Right ventricle myocardium inferior (tissue), 1 donor: ENCODE measurements around the gene PRR22. TPM values are rescaled to one million over a fixed set of nuclear protein-coding genes. Genes with fewer than 3 reads are reported as not detected.

Experiments
- ATAC-seq: fragments of 200-7000 bp; cut with Tn5 transposase; one replicate; pipeline ENCODE4 v1.9.1; 2020; ENCODE audit warnings: mild to moderate bottlenecking, moderate library complexity
- DNase-seq: peaks from one replicate; pipeline ENCODE4 v3.0.0; 2021; ENCODE audit errors: missing footprints
- intact Hi-C: fragments of 100-400 bp; cut with DNase I; formaldehyde crosslinking; loops from one replicate; pipeline ENCODE4 v1.11.0; 2022
- long read RNA-seq: library from polyadenylated mRNA; unstranded; transcript quantifications from one replicate; pipeline ENCODE4 v2.0.0, GENCODE V29; 2021
- total RNA-seq: library from RNA; stranded (reverse); fragmentation: NEBNext Ultra II Directional; extraction: Animal tissue kit (Norgen Biotek cat#: 25700); gene quantifications from one replicate; pipeline ENCODE4 v1.2.1, GENCODE V29; 2021
- donor health status: DM: no; HTN: yes; CAD: no; lungs with severe emphysema.

Gene PRR22
- 1.3 TPM for total RNA-seq
- long read RNA-seq = 0 reads

DNA sequence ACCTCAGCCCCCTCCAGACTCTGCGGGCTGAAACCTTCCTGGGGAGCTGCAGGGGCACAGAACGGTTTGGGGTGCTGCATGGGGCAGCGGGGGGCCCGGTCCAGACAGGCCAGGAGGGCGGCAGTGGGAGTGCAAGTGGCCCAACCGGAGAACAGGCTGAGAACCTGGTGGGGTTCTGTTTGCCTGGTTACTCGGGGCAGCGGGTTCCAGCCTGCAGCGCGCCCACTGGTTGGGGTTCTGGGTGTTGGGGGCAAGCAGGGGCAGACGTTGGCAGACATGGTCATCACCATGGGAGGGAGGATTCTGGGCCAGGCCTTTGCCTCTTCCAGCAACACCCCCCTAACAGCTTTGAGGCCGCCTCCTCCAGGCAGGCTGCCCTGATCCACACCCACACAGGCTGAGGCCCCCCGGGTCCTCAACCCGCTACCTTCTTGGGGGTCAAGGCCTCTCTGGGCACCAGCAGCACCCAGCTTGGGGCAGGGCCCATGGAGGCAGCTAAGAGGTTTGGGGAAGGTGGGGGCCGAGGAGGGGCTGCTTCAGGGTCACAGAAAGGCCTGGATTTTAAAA lies at the start of gene PRR22:
TSS of gene PRR22 (minus strand) at position 166 of the 567 bp plus-strand sequence. CDS start at position 80, 86 bp downstream.
- intact Hi-C loops = no loop called here
- ATAC-seq = no peak
- DNase-seq = no peak

DNA sequence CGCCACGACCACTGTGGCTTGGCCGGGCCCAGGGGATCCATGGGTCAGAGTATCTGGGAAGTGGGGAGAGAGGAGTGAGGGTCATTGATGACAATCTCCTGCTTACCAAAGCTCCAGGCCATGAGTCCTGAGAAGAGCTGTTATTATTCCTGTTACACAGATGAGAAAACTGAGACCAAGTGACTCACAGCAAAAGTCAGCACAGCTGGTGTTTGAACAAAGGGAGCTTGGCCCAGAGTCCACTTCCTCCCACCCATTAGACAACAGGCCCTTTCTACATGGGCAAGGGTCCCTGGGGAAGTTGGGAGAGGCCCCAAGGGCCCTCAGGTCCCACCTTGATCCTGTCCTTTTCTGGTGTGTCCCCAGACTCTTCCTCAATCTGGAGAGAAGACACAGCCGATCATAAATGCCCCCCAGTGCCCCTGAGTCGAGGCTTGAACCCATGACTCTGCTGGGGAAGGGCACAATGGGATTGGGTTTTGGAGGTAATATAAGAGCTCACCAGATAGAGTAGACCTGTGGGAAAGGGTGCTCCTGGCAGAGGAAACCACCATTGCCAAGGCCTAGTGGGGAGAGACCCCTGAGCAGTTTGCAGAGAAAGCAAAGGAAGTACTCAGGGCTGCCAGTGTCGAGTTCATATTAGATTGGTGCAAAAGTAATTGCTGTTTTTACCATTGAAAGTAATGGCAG lies 48.1 kb upstream of the PRR22 start:
- DNase-seq (no peak), ATAC-seq (no peak)
- intact Hi-C loops = no loop called here

DNA sequence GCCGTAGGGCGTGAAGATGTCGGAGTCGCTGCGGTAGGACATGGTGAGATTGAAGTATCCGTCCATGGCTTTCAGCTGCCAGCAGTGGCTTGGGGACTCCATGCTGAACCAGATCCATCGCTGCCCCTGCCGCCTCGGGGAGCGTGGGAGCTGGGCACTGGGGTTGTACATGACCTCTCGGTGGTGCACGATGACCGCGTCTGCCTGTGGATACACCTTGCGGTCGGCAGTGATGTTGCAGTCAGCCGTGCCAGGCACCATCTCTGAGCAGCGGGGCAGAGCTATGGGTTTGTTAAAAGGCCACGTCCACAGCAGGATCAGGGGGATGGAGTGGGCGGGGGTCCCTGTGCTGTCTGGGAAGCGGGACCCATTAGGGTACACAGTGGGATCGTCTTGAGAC lies 47.5 kb upstream of the PRR22 start:
- ATAC-seq (no peak), DNase-seq (peak; percentile 76)
- intact Hi-C loops = no loop called here

DNA sequence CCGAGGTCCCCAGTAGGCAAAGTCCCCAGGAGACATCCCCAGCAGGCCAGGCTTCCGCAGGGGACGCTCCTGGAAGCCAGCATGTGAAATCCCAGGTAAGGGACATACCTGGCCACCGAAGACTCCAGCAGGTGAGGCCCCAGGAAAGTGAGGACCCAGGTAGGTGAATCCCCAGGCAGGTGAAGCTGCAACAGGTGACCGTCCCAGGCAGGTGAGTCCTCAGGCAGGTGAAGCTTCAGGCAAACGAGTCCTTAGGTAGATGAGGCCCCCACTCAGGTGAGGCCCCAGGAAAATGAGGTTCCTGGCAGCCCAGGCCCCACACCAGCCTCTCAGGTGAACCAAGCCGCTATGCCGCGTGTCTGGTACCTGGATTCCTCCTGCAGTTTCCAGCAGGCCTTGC lies 46.6 kb upstream of the PRR22 start:
- intact Hi-C loops = no loop called here
- DNase-seq (no peak), ATAC-seq (no peak)

DNA sequence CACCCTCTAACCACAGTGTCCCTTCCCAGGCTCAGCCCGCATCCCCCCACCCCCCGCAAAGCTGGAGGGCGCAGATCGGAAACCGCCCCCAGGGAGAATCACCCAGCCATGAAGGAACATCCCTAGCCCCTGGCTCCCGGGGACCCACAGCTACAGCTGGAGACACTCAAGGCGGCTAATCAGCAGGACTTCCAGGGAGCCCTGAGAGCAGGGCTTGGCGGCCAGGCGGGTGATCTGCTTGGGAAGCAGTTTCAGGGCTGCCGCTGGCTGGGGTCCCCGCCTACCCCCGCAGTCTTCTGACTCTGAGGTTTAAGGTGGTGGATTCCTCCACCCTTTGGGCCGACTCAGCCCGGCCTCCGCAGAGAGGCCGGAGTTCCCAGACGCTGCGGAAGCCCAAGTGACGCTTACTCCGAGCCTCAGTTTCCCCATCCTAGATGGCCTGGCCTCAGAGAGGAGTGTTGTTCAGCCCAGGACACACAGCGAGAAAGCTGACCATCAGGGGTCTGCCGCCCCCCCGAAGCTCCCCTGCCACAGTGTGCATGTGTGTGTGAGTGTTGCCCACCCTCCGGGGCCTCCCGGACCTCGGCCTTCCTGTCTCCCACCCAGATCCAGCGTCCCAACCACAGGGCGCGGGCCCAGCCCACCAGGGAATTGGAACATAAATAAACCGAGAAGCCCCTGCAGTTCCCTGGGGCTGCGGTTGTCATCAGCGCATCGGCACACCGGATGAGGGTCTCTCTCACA lies 45.2 kb upstream of the PRR22 start:
- no peak for DNase-seq
- intact Hi-C loops = loop anchor here (2.0 to 10.0 kb wide), 2 partner anchors 65 to 125 kb away; no protein-coding TSS in a partner anchor

DNA sequence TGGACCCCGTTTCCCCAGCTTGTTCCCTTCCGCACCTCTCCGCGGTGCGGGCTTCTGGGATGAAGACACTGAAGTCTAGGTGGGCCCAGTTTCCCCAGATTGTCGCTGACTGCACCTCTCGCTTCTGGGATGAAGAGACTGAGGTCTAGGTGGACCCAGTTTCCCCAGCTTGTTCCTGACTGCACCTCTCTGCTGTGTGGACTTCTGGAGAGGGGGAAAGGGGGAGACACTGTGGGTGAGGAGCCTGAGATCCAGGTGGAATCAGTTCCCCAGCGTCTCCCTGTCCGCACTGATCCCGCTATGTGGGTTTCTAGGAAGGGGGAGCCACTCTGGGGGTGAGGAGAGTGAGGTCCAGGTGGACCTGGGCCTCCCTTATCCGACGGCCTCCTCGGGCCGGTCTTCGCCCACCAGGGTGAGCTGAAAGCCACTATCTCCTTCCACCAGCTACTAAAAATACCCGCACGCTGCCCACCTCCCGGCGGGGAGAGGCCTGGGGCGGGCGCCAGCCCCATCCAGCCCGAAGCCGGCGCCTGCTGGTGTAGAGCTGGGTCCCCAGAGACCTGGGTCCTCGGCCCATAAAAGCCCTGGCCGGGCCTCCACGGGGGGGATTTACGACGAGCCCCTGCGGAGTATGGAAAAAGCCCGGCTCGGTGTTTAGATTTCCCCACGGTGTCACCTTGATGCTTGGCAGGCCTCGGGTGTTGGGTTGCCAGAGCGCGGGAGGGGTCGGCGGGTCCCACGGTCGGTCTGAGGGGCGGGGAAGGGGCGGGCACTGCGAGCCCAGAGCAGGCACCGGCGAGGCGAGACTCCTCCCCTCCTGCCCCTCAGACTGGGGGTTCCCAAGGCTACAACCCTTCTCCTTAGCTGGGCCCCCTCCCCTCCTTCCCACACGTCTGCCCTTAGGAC lies 44.4 kb upstream of the PRR22 start:
- ATAC-seq = peak; percentile 45
- intact Hi-C loops = loop anchor here (2.0 to 10.0 kb wide), 2 partner anchors 66 to 126 kb away; no protein-coding TSS in a partner anchor
- no peak for DNase-seq

More for the DNA sequence above, 45.2 kb upstream of the PRR22 start:
- no peak for ATAC-seq

DNA sequence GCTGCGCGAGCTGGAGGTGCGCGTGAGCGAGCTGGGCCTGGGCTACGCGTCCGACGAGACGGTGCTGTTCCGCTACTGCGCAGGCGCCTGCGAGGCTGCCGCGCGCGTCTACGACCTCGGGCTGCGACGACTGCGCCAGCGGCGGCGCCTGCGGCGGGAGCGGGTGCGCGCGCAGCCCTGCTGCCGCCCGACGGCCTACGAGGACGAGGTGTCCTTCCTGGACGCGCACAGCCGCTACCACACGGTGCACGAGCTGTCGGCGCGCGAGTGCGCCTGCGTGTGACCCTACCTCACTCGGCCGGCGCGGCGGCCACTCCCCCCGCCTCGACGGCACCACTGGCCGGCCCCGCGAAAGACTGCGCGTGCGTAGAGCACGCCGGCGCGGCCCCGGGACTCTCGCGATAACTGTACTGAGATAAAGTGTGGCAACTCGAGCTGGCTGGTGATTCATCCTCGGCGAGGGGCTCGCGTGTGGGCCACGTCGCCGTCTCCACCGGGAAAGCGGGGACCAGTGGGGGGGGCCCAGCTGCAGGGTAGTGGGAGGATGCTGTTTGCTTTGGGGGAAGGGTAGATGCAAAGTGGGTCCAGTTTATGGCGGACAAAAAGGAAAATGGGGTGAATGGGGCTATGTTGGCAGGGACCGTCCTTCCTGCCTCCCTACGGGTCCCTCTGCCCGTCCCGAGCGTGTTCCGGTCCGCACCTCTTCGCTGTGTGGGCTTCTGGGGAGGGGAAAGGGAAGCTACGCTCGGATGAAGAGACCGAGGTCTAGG lies 43.5 kb upstream of the PRR22 start:
- intact Hi-C loops = loop anchor here (2.0 to 10.0 kb wide), 3 partner anchors 23 to 127 kb away; partner anchors contain the start of gene NRTN
- ATAC-seq (peak; percentile 78), DNase-seq (peak; percentile 95)

DNA sequence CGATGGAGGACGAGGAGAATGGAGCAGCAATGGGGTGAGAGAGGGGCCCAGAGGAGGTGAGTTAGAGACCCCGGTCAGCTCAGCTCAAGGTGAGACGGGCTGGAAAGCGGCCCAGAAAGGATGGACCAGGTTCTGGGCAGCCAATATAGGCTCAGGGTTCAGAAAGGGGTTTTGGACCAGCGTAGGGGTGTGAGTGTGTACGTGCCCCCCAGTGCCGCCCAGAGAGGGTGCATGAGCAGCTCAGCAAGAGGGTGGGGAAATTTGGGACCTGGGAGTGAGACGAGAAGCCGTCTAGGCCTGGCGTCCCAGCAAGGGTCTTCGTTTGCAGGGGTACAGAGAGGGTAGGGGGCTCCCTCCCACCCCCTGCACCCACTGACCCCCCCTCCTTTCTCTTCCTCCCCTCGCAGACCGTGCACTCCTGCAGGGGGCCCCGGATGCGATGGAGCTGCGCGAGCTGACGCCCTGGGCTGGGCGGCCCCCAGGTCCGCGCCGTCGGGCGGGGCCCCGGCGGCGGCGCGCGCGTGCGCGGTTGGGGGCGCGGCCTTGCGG lies 42.9 kb upstream of the PRR22 start:
- intact Hi-C loops = loop anchor here (2.0 to 10.0 kb wide), 2 partner anchors 23 to 127 kb away; partner anchors contain the start of gene NRTN

DNA sequence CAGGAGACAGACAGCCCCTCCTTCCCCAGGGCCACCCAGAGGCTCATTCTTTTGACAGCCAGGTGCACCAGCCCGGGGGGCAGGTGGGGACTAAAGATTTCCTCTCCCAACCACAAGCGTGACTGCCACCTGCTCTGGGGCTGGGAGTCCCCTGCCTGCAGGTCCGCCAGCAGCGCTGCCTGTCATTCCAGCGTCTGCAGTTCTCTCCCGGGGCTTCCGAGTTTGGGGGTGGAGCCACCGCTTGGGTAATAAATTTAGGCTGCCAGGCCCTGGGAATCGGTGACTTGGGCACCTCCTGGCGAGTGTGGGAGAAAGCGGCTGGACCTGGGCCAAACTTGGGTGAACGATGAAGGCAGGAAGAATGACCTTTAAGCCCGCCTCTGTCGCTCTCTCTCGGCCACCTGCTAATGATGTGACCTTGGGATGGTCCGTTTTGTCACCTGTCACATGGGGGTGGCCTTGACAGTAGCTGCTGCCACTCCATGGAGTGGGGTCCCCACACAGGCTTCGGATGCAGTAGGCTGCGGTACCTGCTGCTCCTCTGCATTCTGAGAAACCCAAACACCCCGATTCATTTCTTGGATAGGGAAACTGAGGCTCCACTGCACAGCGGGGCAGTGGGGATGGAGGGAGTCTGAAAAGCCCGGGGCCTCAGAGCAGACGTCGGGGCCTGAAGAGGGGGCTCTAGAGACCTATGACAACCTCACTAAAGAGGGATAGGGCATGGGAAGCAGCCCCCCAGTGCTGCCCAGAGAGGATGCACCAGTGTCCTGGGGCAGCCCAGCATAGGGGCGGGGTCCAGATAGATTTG lies 42.2 kb upstream of the PRR22 start:
- intact Hi-C loops = loop anchor here (2.0 to 10.0 kb wide), 2 partner anchors 22 to 128 kb away; partner anchors contain the start of gene NRTN
- ATAC-seq = peak; percentile 18
- DNase-seq = peak; percentile 74

More for the DNA sequence above, 42.9 kb upstream of the PRR22 start:
- DNase-seq (no peak), ATAC-seq (no peak)

DNA sequence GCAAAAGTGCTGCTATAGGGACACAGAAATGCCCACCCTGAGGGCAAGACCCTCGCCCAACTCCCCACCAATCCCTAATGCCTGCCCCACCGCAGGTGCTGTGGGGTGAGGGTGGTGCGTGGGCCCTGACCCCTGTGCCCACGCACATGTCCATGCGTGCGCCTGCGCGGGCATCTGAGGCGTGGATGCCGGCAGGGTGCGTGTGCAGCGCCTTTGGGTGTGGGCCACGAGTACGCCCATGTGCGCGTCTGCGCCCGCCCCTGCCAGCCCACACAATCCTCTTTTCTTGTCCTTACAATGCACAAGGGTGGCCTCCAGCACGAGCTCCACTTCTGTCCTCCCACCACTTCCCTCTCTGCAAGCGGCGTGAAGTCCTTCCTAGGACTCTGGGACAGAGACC lies 40.6 kb upstream of the PRR22 start:
- ATAC-seq (no peak), DNase-seq (no peak)
- intact Hi-C loops = loop anchor here (10.0 kb wide), 1 partner anchor 130 kb away; no protein-coding TSS in a partner anchor

DNA sequence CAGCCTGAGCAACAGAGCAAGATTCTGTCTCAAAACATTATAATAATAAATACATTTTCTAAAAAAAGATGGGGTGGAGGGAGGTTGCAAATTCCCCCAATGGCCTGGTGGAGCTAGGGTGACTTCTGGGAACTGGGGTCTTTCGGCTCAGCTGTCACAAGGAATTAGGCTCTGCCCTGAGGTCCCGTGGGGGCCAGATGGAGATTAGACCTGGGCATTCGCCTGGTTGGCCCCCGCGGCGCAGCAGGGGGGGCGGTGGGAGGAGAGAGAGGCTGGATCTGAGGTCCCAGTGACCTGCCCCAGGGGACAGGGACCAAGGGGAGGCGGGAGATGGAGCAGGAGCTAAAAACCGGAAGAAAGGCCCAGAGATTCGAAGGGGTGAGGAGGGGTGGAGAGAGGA lies 40.2 kb upstream of the PRR22 start:
- intact Hi-C loops = loop anchor here (10.0 kb wide), 1 partner anchor 130 kb away; no protein-coding TSS in a partner anchor
- no peak for ATAC-seq
- no peak for DNase-seq

DNA sequence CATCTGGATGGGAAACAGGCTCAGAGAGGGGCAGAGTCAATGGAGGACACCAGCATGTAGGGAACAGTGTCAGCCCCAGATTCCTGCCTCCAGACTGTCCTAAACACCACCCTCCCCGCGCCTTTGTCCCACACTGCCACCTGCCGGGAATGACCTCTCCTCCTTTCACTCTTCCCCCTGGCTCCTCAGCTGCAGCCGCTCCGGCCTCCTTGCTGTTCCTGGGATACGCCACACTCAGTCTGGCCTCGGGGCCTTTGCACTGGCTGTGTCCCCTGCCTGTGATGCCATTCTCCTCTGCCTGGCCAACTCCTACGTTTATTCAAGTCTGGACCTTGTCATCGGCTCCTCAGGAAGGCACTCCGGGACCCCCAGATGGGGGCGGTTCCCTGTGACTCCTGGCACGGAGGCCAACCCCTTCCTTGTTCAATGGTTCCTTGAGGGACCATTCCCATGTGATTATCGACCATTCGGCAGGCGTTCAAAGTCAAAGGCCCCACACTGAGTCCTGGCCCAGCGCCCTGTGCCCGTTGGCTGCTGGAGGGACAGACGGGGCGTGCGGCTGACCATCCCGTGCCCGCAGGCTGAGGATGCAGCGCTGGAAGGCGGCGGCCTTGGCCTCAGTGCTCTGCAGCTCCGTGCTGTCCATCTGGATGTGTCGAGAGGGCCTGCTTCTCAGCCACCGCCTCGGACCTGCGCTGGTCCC lies 39.2 kb upstream of the PRR22 start:
- DNase-seq = no peak
- intact Hi-C loops = loop anchor here (10.0 kb wide), 1 partner anchor 131 kb away; no protein-coding TSS in a partner anchor
- ATAC-seq = no peak

DNA sequence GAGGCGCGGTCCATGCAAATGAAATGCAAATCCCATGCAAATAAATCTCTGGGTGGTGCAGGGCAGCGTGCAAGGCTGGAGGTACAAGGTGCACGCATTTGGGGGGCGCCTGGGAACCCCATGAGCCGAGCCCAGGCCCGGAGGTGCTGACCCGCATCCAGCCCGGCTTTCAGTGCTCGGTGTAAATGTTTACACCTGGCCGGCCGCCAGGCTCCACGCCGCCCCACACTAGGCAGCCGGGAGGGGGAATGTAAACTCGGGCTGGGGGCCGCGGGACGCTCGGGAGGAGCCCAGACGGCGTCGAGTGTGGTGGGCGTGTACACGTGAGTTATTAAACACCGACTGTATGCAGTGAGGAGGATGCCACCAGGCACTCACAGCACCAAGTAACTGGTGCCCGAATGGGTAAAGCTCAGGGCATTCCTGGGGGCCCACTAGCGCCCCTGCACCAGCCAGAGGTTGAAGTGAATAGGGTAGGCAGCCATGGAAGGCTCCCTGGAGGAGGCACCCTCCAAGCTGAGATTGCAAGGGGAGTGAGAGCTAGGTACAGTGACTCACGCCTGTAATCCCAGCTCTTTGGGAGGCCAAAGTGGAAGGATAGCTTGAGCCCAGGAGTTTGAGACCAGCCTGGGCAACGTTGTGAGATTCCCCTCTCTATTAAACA lies 37.8 kb upstream of the PRR22 start:
- intact Hi-C loops = loop anchor here (10.0 kb wide), 1 partner anchor 132 kb away; no protein-coding TSS in a partner anchor
- ATAC-seq = no peak
- no peak for DNase-seq

DNA sequence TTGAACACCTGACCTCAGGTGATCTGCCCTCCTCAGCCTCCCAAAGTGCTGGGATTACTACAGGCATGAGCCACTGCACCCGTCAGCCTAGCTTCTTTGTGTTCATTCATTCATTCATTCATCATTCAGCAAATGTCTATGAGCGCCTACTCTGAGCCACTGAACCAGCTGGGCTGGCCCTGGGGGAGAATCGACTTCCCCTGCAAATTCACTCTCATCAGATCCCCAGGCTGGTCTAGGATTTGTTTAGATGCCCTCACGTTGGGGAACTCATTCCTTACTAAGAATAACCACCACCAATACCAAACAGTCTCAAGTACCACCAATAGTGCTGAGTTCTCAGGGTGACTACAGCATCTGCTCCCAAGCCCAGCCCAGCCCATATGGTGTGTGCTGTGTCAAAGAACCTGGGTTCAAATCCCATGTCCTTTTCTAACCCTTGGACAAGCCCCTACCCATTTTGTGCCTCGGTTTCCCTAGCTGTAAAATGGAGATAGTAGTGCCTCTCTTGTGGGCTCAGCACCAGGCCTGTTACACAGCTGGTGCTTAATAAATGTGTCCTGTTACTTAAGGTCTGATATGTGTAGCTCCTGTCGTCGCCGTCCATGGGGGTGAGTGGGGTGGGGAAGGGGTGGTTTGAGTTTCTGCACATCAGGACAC lies 37.1 kb upstream of the PRR22 start:
- ATAC-seq (no peak), DNase-seq (no peak)
- intact Hi-C loops = loop anchor here (10.0 kb wide), 1 partner anchor 133 kb away; no protein-coding TSS in a partner anchor

DNA sequence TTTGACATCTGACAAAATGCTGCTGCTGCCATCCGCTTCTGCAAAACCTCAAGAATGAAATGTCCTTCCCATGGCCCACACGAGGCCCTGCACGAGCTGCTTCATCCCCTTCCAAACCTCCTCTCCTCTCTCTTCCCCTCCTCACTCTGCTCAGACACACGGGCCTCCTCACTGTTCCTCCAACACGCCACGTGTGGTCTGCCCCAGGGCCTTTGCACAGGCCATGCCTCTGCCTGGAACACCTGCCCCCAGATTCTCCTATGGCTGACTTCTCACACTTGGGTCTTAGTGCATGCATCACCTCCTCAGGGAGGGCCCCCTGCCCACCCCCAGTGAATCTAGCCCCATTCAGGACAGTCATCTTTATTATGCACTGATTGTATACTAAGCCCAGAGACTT lies 36.2 kb upstream of the PRR22 start:
- intact Hi-C loops = loop anchor here (10.0 kb wide), 1 partner anchor 134 kb away; no protein-coding TSS in a partner anchor
- no peak for DNase-seq
- no peak for ATAC-seq
